Neural crest cell (in vitro differentiated cells): ENCODE results near the gene AMD1. TPM values are rescaled to one million over a fixed set of nuclear protein-coding genes. Genes with fewer than 3 reads are reported as not detected.

Experiments used
- DNase-seq: peaks from one replicate; pipeline ENCODE4 v3.0.0; 2021; ENCODE audit warnings: low read depth, mixed read lengths, low spot score
- H3K27ac Mint-ChIP-seq: one replicate; pipeline ENCODE4 v1.8.0; 2021; ENCODE audit warnings: mild to moderate bottlenecking, mixed read lengths; ENCODE audit not compliant: unreplicated experiment
- H3K27me3 Mint-ChIP-seq: 2 replicates; pipeline ENCODE4 v1.8.0; 2021; ENCODE audit warnings: low read depth, mild to moderate bottlenecking, mixed read lengths
- H3K36me3 Mint-ChIP-seq: 2 replicates; pipeline ENCODE4 v1.8.0; 2021; ENCODE audit warnings: low read depth, mild to moderate bottlenecking, mixed read lengths
- H3K4me1 Mint-ChIP-seq: 2 replicates; pipeline ENCODE4 v1.8.0; 2021; ENCODE audit warnings: mixed read lengths
- H3K4me3 Mint-ChIP-seq: one replicate; pipeline ENCODE4 v1.8.0; 2021; ENCODE audit warnings: mild to moderate bottlenecking, mixed read lengths
- H3K9me3 Mint-ChIP-seq: 2 replicates; pipeline ENCODE4 v1.8.0; 2021; ENCODE audit warnings: mixed read lengths
- total RNA-seq: library from RNA; stranded (reverse); gene quantifications from 2 replicates; pipeline ENCODE4 v1.2.1, GENCODE V29; 2021
- TF ChIP-seq, protein P1 (sequence below): fragments of 200-600 bp; sonication (generic); conservative IDR thresholded peaks from 2 replicates; pipeline ENCODE4 v1.5.0; 2021; ENCODE audit warnings: antibody characterized with exemption, mild to moderate bottlenecking

AMD1 gene
- total RNA-seq, 1 donor from 2014 or later, result 92.8 TPM

DNA sequence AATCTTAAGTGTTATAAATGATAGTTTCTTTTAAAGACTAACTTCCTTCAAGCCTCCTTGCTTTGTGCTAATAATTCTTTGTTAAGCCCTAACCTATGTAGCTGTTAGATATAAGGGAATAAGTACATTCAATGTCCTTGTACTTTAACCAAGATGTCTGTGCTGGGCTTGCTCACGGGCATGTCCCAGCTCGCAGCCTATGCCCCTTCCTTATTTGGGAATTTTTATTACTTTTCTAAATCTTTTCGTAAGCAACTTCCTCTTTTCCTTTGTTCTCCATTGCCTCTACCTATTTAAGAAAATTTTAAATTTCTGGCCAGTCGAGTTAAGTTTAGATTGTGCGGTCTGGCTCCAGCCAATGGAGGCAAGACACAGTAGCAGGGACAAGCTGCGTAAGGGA, 33.3 kb upstream of the AMD1 start:
- DNase-seq, result no peak
- Mint-ChIP-seq H3K9me3 (no peaks in the 10 kb centered on the region), H3K27me3 (no peaks in the 10 kb centered on the region), H3K27ac (no peak overlapping the region), H3K36me3 (no peaks in the 10 kb centered on the region), H3K4me1 (no peaks in the 10 kb centered on the region), H3K4me3 (no peak overlapping the region)
- TF ChIP-seq, protein P1, sequence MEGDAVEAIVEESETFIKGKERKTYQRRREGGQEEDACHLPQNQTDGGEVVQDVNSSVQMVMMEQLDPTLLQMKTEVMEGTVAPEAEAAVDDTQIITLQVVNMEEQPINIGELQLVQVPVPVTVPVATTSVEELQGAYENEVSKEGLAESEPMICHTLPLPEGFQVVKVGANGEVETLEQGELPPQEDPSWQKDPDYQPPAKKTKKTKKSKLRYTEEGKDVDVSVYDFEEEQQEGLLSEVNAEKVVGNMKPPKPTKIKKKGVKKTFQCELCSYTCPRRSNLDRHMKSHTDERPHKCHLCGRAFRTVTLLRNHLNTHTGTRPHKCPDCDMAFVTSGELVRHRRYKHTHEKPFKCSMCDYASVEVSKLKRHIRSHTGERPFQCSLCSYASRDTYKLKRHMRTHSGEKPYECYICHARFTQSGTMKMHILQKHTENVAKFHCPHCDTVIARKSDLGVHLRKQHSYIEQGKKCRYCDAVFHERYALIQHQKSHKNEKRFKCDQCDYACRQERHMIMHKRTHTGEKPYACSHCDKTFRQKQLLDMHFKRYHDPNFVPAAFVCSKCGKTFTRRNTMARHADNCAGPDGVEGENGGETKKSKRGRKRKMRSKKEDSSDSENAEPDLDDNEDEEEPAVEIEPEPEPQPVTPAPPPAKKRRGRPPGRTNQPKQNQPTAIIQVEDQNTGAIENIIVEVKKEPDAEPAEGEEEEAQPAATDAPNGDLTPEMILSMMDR, result no peak

- Mint-ChIP-seq H3K9me3 (no peaks in the 10 kb centered on the region), H3K4me3 (no peak overlapping the region), H3K36me3 (no peaks in the 10 kb centered on the region), H3K27me3 (no peaks in the 10 kb centered on the region), H3K4me1 (no peaks in the 10 kb centered on the region), H3K27ac (no peak overlapping the region)
- no peak for DNase-seq
- TF ChIP-seq, protein P1, result no peak
Measured at GRCh38 chr6:110849781-110850180, 24.8 kb upstream of the AMD1 start.

DNA sequence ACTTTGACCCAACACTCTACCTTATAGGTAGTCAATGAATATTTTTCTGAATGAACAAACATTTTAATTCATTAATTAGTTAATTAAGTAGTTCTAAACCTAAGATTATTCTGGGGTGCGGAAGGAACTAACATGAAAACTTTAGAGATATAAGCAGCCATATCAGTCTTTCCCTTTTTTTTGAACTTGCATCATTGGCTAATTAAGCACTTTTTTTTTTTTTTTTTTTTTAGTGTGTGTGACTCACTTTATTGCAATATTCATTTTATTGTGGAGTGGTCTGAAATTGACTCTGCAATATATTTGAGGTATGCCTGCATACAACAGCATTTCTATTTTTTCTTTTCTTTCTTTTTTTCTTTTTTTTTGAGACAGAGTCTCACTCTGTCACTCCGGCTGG, 21.8 kb upstream of the AMD1 start:
- Mint-ChIP-seq H3K4me1 (no peaks in the 10 kb centered on the region), H3K9me3 (no peaks in the 10 kb centered on the region), H3K27me3 (no peaks in the 10 kb centered on the region), H3K36me3 (no peaks in the 10 kb centered on the region), H3K4me3 (no peak overlapping the region), H3K27ac (no peak overlapping the region)
- DNase-seq, result no peak
- TF ChIP-seq, protein P1, result no peak

GRCh38 chr6:110853754-110854477, 20.7 kb upstream of the AMD1 start:
- Mint-ChIP-seq H3K4me1 (no peaks in the 10 kb centered on the region), H3K27ac (no peak overlapping the region), H3K4me3 (no peak overlapping the region), H3K9me3 (no peaks in the 10 kb centered on the region), H3K27me3 (no peaks in the 10 kb centered on the region), H3K36me3 (no peaks in the 10 kb centered on the region)
- no peak for DNase-seq
- TF ChIP-seq, protein P1, result no peak

GRCh38 chr6:110856296-110856695, 18.3 kb upstream of the AMD1 start:
- Mint-ChIP-seq H3K4me1 (no peaks in the 10 kb centered on the region), H3K9me3 (no peaks in the 10 kb centered on the region), H3K36me3 (no peaks in the 10 kb centered on the region), H3K27me3 (no peaks in the 10 kb centered on the region), H3K27ac (no peak overlapping the region), H3K4me3 (no peak overlapping the region)
- no peak for DNase-seq
- TF ChIP-seq, protein P1, result no peak
